Parathyroid adenoma (tissue), 2 donors: Measurements from ENCODE around the gene KLHL3.

Experiments used
- H2AFZ ChIP-seq: fragments of 300-600 bp; sonication (generic); one replicate; pipeline ENCODE4 v1.7.0; 2017; ENCODE audit warnings: antibody characterized with exemption, mild to moderate bottlenecking
- H3K27ac ChIP-seq: fragments of 300-600 bp; sonication (generic); one replicate; pipeline ENCODE4 v1.7.0; 2017
- H3K27me3 ChIP-seq: fragments of 300-600 bp; sonication (generic); one replicate; pipeline ENCODE4 v1.7.0; 2017; ENCODE audit warnings: low read length; ENCODE audit not compliant: control insufficient read depth, insufficient read depth
- H3K36me3 ChIP-seq: fragments of 300-600 bp; sonication (generic); one replicate; pipeline ENCODE4 v1.7.0; 2017; ENCODE audit warnings: low read length; ENCODE audit not compliant: control insufficient read depth, insufficient read depth
- H3K4me1 ChIP-seq: fragments of 300-600 bp; sonication (generic); one replicate; pipeline ENCODE4 v1.7.0; 2017; ENCODE audit warnings: control low read depth
- H3K4me2 ChIP-seq: fragments of 300-600 bp; sonication (generic); one replicate; pipeline ENCODE4 v1.7.0; 2017; ENCODE audit warnings: low read length
- H3K4me3 ChIP-seq: fragments of 300-600 bp; sonication (generic); one replicate; pipeline ENCODE4 v1.7.0; 2017; ENCODE audit warnings: low read depth, low read length
- H3K79me2 ChIP-seq: fragments of 300-600 bp; sonication (generic); one replicate; pipeline ENCODE4 v1.7.0; 2017; ENCODE audit warnings: control low read depth
- H3K9ac ChIP-seq: fragments of 300-600 bp; sonication (generic); one replicate; pipeline ENCODE4 v1.7.0; 2017; ENCODE audit warnings: mild to moderate bottlenecking
- H3K9me3 ChIP-seq: fragments of 300-600 bp; sonication (generic); one replicate; pipeline ENCODE4 v1.7.0; 2017; ENCODE audit warnings: low read length; ENCODE audit not compliant: control insufficient read depth
- CTCF ChIP-seq: fragments of 300-600 bp; sonication (generic); IDR thresholded peaks from one replicate; pipeline ENCODE4 v1.7.0; 2017; ENCODE audit warnings: antibody characterized with exemption, mild to moderate bottlenecking
- donor health status: primary hyperparathyroidism.

The KLHL3 gene

GRCh38 chr5:137621861-137622823 lies 113.7 kb downstream of the KLHL3 start:
- H3K9ac ChIP-seq = no peak overlapping the region
- no peaks in the 10 kb centered on the region for H3K36me3 ChIP-seq
- no peaks in the 10 kb centered on the region for H3K27me3 ChIP-seq
- no peaks in the 10 kb centered on the region for H3K9me3 ChIP-seq
- no peak overlapping the region for H3K4me3 ChIP-seq
- no peak for TF ChIP-seq CTCF
- no peak overlapping the region for H2AFZ ChIP-seq
- H3K4me1 ChIP-seq = no peaks in the 10 kb centered on the region
- H3K79me2 ChIP-seq = no peaks in the 10 kb centered on the region
- no peak overlapping the region for H3K27ac ChIP-seq
- no peak overlapping the region for H3K4me2 ChIP-seq

- no peak overlapping the region for H3K9ac ChIP-seq
- no peaks in the 10 kb centered on the region for H3K79me2 ChIP-seq
- no peaks in the 10 kb centered on the region for H3K9me3 ChIP-seq
- H3K4me3 ChIP-seq = no peak overlapping the region
- no peak for TF ChIP-seq CTCF
- H3K27me3 ChIP-seq = no peaks in the 10 kb centered on the region
- no peak overlapping the region for H3K4me2 ChIP-seq
- no peaks in the 10 kb centered on the region for H3K4me1 ChIP-seq
- no peaks in the 10 kb centered on the region for H3K36me3 ChIP-seq
- no peak overlapping the region for H2AFZ ChIP-seq
- H3K27ac ChIP-seq = no peak overlapping the region
Observed at GRCh38 chr5:137621306-137621705, 114.6 kb downstream of the KLHL3 start.

GRCh38 chr5:137619191-137619870 lies 116.6 kb downstream of the KLHL3 start:
- no peaks in the 10 kb centered on the region for H3K36me3 ChIP-seq
- H3K9me3 ChIP-seq = no peaks in the 10 kb centered on the region
- H3K27ac ChIP-seq = no peak overlapping the region
- H3K4me3 ChIP-seq = no peak overlapping the region
- H3K27me3 ChIP-seq = no peaks in the 10 kb centered on the region
- no peak overlapping the region for H2AFZ ChIP-seq
- H3K4me1 ChIP-seq = no peaks in the 10 kb centered on the region
- TF ChIP-seq CTCF = no peak
- no peak overlapping the region for H3K4me2 ChIP-seq
- no peaks in the 10 kb centered on the region for H3K79me2 ChIP-seq
- no peak overlapping the region for H3K9ac ChIP-seq

- no peak for TF ChIP-seq CTCF
- Histone ChIP-seq H3K9ac (no peak overlapping the region), H3K27ac (no peak overlapping the region), H2AFZ (no peak overlapping the region), H3K4me1 (no peaks in the 10 kb centered on the region), H3K9me3 (no peaks in the 10 kb centered on the region), H3K27me3 (no peaks in the 10 kb centered on the region), H3K4me2 (no peak overlapping the region), H3K79me2 (no peaks in the 10 kb centered on the region), H3K4me3 (no peak overlapping the region), H3K36me3 (no peaks in the 10 kb centered on the region)
Observed at GRCh38 chr5:137618476-137618875, 117.4 kb downstream of the KLHL3 start.
